Activated CD8-positive, alpha-beta memory T cell treated with anti-CD3 and anti-CD28 coated beads, Interleukin-2, amount 10 ng/mL, durations not matched to agents 7 days and 5 days (primary cell): ENCODE data around the gene VMP1. TPM values are rescaled to one million over a fixed set of nuclear protein-coding genes. Genes with fewer than 3 reads are reported as not detected.
A peak's percentile ranks its signal among the peaks of the same experiment; 100 is the strongest.

ENCODE experiments used
- ATAC-seq: fragments of 150-1000 bp; cut with Tn5 transposase; one replicate; pipeline ENCODE4 v1.10.0; 2021; ENCODE audit warnings: moderate library complexity
- CTCF ChIA-PET: fragments of 350-600 bp; sonication (Branson Sonifier 250); formaldehyde crosslinking; loops from one replicate; lab custom pipeline; 2021; ENCODE audit warnings: antibody characterized with exemption; lab: Charles Lee
- DNase-seq: peaks from one replicate; pipeline ENCODE4 v3.0.0-alpha.2; 2020
- H3K27ac Mint-ChIP-seq: one replicate; pipeline ENCODE4 v1.8.0; 2021; ENCODE audit warnings: mild to moderate bottlenecking, mixed read lengths
- H3K27me3 Mint-ChIP-seq: one replicate; pipeline ENCODE4 v1.8.0; 2021; ENCODE audit warnings: mixed read lengths
- H3K36me3 Mint-ChIP-seq: one replicate; pipeline ENCODE4 v1.8.0; 2021; ENCODE audit warnings: mild to moderate bottlenecking, mixed read lengths
- H3K4me1 Mint-ChIP-seq: one replicate; pipeline ENCODE4 v1.8.0; 2021; ENCODE audit warnings: mixed read lengths
- H3K4me3 Mint-ChIP-seq: one replicate; pipeline ENCODE4 v1.8.0; 2021; ENCODE audit warnings: mild to moderate bottlenecking, moderate library complexity, mixed read lengths
- H3K9me3 Mint-ChIP-seq: one replicate; pipeline ENCODE4 v1.8.0; 2022; ENCODE audit warnings: low read depth, mixed read lengths
- total RNA-seq, 2 experiments: library from RNA; stranded (reverse); gene quantifications; one replicate each; pipeline ENCODE4 v1.2.3, GENCODE V29; 2021

Gene VMP1
- total RNA-seq, result 100 to 1,000 TPM; 279 to 396 TPM

DNA sequence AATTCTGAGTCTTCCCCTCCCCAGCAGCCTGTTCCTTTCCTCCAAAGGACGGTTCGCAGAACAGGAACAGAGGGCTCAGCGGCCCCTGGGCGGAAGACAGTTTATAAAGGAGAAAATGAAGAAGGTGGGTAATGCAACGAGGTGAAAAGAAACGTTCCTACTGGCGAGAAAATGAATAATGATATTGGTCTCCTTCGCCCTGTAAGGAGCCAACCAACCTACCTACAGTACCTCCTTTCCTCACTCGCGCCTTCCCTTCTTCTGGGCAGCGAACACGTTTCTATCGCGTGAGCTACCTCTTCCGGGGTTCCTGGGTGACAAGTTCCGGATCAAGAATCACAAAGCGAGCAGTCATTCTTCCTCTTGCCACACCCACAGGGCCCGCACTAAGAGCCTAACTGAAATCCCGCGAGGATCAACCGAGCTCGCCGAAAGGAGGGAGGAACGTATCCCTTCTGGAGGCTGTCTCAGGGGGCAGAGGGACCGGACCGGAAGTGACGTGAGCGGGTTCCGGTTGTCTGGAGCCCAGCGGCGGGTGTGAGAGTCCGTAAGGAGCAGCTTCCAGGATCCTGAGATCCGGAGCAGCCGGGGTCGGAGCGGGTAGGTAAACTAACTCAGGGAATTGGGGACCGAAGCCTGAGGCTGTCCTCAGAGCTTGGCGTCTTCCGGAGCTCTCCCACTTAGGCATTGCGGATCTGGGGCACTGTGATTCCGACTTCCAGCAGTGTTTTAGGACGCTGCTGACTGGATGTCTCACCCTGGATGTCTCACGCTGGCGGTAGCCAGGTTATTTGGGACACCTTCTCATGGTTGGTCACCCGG is at the start of gene VMP1, which contains the start of gene PTRH2:
TSS of gene VMP1 (plus strand) at position 506 of the 822 bp plus-strand sequence. CDS start 23,793 bp downstream, outside the sequence.
TSS of gene PTRH2 (minus strand) at position 282 of the 822 bp plus-strand sequence. CDS start 9,452 bp downstream, outside the sequence.
- Mint-ChIP-seq H3K4me1 (peaks cover 52% of the 10 kb centered on the region), H3K36me3 (peaks cover 23% of the 10 kb centered on the region), H3K27ac (peak within 1 kb of the TSS; percentile 97), H3K4me3 (peak within 1 kb of the TSS; percentile 99), H3K27me3 (no peaks in the 10 kb centered on the region), H3K9me3 (no peaks in the 10 kb centered on the region)
- DNase-seq (peak; percentile 98), ATAC-seq (peak; percentile 98)
- CTCF ChIA-PET, result interaction anchor here (0.9 to 1.8 kb wide), 9 partner anchors 13 to 330 kb away, joined by 3 to 7 read pairs (median 4); partner anchors contain the start of genes RPS6KB1 and TUBD1

GRCh38 chr17:59666235-59666634 is 41.2 kb upstream of the VMP1 start:
- DNase-seq (no peak), ATAC-seq (no peak)
- no peak overlapping the region for H3K27ac Mint-ChIP-seq
- CTCF ChIA-PET, result no interaction called here
- peaks cover 18% of the 10 kb centered on the region for H3K4me1 Mint-ChIP-seq
- peaks cover 47% of the 10 kb centered on the region for H3K36me3 Mint-ChIP-seq
- no peak overlapping the region for H3K4me3 Mint-ChIP-seq
- H3K9me3 Mint-ChIP-seq, result no peaks in the 10 kb centered on the region
- no peaks in the 10 kb centered on the region for H3K27me3 Mint-ChIP-seq

- Mint-ChIP-seq H3K36me3 (peaks cover 48% of the 10 kb centered on the region), H3K27me3 (no peaks in the 10 kb centered on the region), H3K4me3 (no peak overlapping the region), H3K4me1 (peaks cover 26% of the 10 kb centered on the region), H3K9me3 (no peaks in the 10 kb centered on the region), H3K27ac (no peak overlapping the region)
- DNase-seq (no peak), ATAC-seq (no peak)
- CTCF ChIA-PET, result interaction anchor here (1.4 kb wide), 1 partner anchor 18 kb away, joined by 3 read pairs; no protein-coding TSS in a partner anchor
These were observed 38.6 kb upstream of the VMP1 start for GRCh38 chr17:59668816-59669215.

- DNase-seq (no peak), ATAC-seq (no peak)
- Mint-ChIP-seq H3K27me3 (no peaks in the 10 kb centered on the region), H3K4me3 (no peak overlapping the region), H3K4me1 (peaks cover 27% of the 10 kb centered on the region), H3K27ac (no peak overlapping the region), H3K9me3 (no peaks in the 10 kb centered on the region), H3K36me3 (peaks cover 49% of the 10 kb centered on the region)
- CTCF ChIA-PET, result interaction anchor here (1.4 kb wide), 1 partner anchor 14 kb away, joined by 3 read pairs; no protein-coding TSS in a partner anchor
These were observed 38.0 kb upstream of the VMP1 start for GRCh38 chr17:59669411-59669810.

- peak overlapping the region; percentile 43 for H3K27ac Mint-ChIP-seq
- no peaks in the 10 kb centered on the region for H3K27me3 Mint-ChIP-seq
- no peaks in the 10 kb centered on the region for H3K9me3 Mint-ChIP-seq
- ATAC-seq, result no peak
- peaks cover 50% of the 10 kb centered on the region for H3K36me3 Mint-ChIP-seq
- peaks cover 29% of the 10 kb centered on the region for H3K4me1 Mint-ChIP-seq
- DNase-seq, result no peak
- H3K4me3 Mint-ChIP-seq, result no peak overlapping the region
- CTCF ChIA-PET, result interaction anchor here (1.4 to 2.0 kb wide), 2 partner anchors 10 to 14 kb away, joined by 3 to 8 read pairs; no protein-coding TSS in a partner anchor
These were observed 37.5 kb upstream of the VMP1 start for GRCh38 chr17:59669944-59670343.

DNA sequence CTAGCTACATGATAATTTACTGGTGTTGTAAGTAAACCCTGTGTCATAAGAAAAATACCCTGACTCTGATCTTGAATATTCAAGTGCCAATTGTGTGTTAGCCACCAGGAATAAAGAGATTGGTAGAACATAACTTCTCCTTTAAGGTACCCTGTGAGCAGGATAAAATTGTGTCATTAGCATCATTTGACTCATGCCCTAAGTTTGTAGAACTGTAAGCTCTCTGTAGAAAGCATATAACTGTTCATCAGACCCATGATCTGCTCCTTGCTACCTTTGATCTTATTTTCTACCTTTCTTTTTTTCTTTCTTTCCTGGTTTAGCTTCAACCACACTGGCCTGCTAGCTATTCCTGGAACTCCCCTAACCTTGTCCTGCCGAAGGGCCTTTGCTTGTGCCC is 36.1 kb upstream of the VMP1 start:
- CTCF ChIA-PET, result interaction anchor here (2.0 kb wide), 1 partner anchor 11 kb away, joined by 8 read pairs; no protein-coding TSS in a partner anchor

DNA sequence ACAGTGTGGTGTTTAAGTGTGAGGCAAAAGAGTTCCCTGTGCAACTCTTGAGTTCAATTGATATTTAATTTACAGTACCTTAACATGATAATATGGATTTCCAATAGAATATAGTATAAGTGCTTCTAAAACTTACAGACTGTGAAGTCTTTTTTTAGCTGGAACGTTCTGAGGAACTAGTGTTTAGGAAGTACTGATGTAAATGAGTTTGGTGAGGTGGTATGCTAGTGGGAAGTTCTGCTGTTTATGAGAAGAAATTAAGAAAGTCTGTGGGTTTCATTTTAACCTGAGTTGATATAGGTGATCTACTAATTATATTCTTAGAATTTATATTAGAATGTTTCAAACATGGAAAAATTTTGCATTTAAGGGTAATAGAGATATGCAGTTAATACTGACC is 32.2 kb upstream of the VMP1 start:
- ATAC-seq, result no peak
- DNase-seq, result no peak
- H3K4me3 Mint-ChIP-seq, result no peak overlapping the region
- H3K4me1 Mint-ChIP-seq, result peaks cover 19% of the 10 kb centered on the region
- H3K9me3 Mint-ChIP-seq, result no peaks in the 10 kb centered on the region
- no peak overlapping the region for H3K27ac Mint-ChIP-seq
- no peaks in the 10 kb centered on the region for H3K27me3 Mint-ChIP-seq
- peaks cover 53% of the 10 kb centered on the region for H3K36me3 Mint-ChIP-seq
- CTCF ChIA-PET, result interaction anchor here (0.6 to 2.1 kb wide), 2 partner anchors 26 to 153 kb away, joined by 3 to 7 read pairs; no protein-coding TSS in a partner anchor

More for the DNA sequence above, 36.1 kb upstream of the VMP1 start:
- H3K27ac Mint-ChIP-seq, result peak overlapping the region; percentile 33
- ATAC-seq (no peak), DNase-seq (no peak)
- peaks cover 46% of the 10 kb centered on the region for H3K36me3 Mint-ChIP-seq
- H3K4me1 Mint-ChIP-seq, result peaks cover 29% of the 10 kb centered on the region
- no peaks in the 10 kb centered on the region for H3K27me3 Mint-ChIP-seq
- no peaks in the 10 kb centered on the region for H3K9me3 Mint-ChIP-seq
- H3K4me3 Mint-ChIP-seq, result no peak overlapping the region

DNA sequence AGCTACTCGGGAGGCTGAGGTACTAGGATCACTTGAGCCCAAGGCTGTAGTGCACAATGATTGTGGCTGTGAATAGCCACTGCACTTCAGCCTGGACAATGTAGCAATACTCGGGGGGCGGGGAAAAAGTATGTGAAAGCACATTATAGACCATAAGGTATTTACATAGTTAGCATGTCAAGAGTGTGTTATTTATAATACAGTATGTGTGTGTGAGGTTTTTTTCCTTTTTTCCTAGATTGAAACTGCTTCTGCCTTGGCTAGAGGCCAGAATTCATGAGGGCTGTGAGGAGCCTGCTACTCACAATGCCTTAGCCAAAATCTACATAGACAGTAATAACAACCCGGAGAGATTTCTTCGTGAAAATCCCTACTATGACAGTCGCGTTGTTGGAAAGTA is 30.7 kb upstream of the VMP1 start:
- peaks cover 7% of the 10 kb centered on the region for H3K4me1 Mint-ChIP-seq
- no peak overlapping the region for H3K27ac Mint-ChIP-seq
- CTCF ChIA-PET, result interaction anchor here (2.1 kb wide), 1 partner anchor 155 kb away, joined by 7 read pairs; no protein-coding TSS in a partner anchor
- DNase-seq, result no peak
- no peak for ATAC-seq
- no peaks in the 10 kb centered on the region for H3K27me3 Mint-ChIP-seq
- H3K4me3 Mint-ChIP-seq, result no peak overlapping the region
- H3K9me3 Mint-ChIP-seq, result no peaks in the 10 kb centered on the region
- H3K36me3 Mint-ChIP-seq, result peaks cover 55% of the 10 kb centered on the region

GRCh38 chr17:59678918-59679317 is 28.5 kb upstream of the VMP1 start:
- no peaks in the 10 kb centered on the region for H3K9me3 Mint-ChIP-seq
- H3K27ac Mint-ChIP-seq, result no peak overlapping the region
- no peaks in the 10 kb centered on the region for H3K27me3 Mint-ChIP-seq
- DNase-seq (no peak), ATAC-seq (no peak)
- CTCF ChIA-PET, result interaction anchor here (0.8 kb wide), 1 partner anchor 358 kb away, joined by 3 read pairs; no protein-coding TSS in a partner anchor
- no peak overlapping the region for H3K4me3 Mint-ChIP-seq
- peaks cover 3% of the 10 kb centered on the region for H3K4me1 Mint-ChIP-seq
- peaks cover 66% of the 10 kb centered on the region for H3K36me3 Mint-ChIP-seq

GRCh38 chr17:59680314-59680713 is 27.1 kb upstream of the VMP1 start:
- no peak overlapping the region for H3K27ac Mint-ChIP-seq
- CTCF ChIA-PET, result no interaction called here
- H3K27me3 Mint-ChIP-seq, result no peaks in the 10 kb centered on the region
- H3K36me3 Mint-ChIP-seq, result peaks cover 63% of the 10 kb centered on the region
- no peak for ATAC-seq
- H3K4me1 Mint-ChIP-seq, result no peaks in the 10 kb centered on the region
- no peak for DNase-seq
- H3K4me3 Mint-ChIP-seq, result no peak overlapping the region
- no peaks in the 10 kb centered on the region for H3K9me3 Mint-ChIP-seq

GRCh38 chr17:59683283-59683682 is 24.2 kb upstream of the VMP1 start:
- H3K4me3 Mint-ChIP-seq, result no peak overlapping the region
- no peaks in the 10 kb centered on the region for H3K9me3 Mint-ChIP-seq
- H3K4me1 Mint-ChIP-seq, result peaks cover 8% of the 10 kb centered on the region
- H3K27me3 Mint-ChIP-seq, result no peaks in the 10 kb centered on the region
- CTCF ChIA-PET, result interaction anchor here (1.4 to 1.5 kb wide), 2 partner anchors 13 to 25 kb away, joined by 3 read pairs; no protein-coding TSS in a partner anchor
- H3K27ac Mint-ChIP-seq, result no peak overlapping the region
- ATAC-seq, result no peak
- H3K36me3 Mint-ChIP-seq, result peaks cover 63% of the 10 kb centered on the region
- DNase-seq, result no peak

DNA sequence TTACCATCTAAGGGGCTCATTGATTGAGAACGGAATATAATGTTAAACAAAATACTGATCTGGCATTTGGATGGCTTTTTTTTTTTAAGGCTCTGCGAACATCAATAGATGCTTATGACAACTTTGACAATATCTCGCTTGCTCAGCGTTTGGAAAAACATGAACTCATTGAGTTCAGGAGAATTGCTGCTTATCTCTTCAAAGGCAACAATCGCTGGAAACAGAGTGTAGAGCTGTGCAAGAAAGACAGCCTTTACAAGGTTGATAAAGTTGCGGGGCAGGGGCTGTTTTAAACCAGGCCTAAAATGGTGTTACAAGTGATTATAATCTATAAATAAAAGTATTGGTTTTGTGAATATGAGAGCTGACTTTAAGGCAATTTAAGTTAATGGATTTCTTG is 22.5 kb upstream of the VMP1 start:
- CTCF ChIA-PET, result interaction anchor here (1.2 kb wide), 1 partner anchor 19 kb away, joined by 3 read pairs; no protein-coding TSS in a partner anchor
- peaks cover 10% of the 10 kb centered on the region for H3K4me1 Mint-ChIP-seq
- H3K36me3 Mint-ChIP-seq, result peaks cover 64% of the 10 kb centered on the region
- DNase-seq (no peak), ATAC-seq (no peak)
- H3K27me3 Mint-ChIP-seq, result no peaks in the 10 kb centered on the region
- H3K9me3 Mint-ChIP-seq, result no peaks in the 10 kb centered on the region
- no peak overlapping the region for H3K4me3 Mint-ChIP-seq
- no peak overlapping the region for H3K27ac Mint-ChIP-seq

GRCh38 chr17:59688008-59688407 is 19.4 kb upstream of the VMP1 start:
- Mint-ChIP-seq H3K36me3 (peaks cover 63% of the 10 kb centered on the region), H3K27me3 (no peaks in the 10 kb centered on the region), H3K9me3 (no peaks in the 10 kb centered on the region), H3K4me1 (peaks cover 10% of the 10 kb centered on the region), H3K4me3 (no peak overlapping the region), H3K27ac (no peak overlapping the region)
- CTCF ChIA-PET, result interaction anchor here (0.9 kb wide), 1 partner anchor 377 kb away, joined by 3 read pairs; no protein-coding TSS in a partner anchor
- ATAC-seq (no peak), DNase-seq (no peak)
